Measurements from ENCODE around the gene PABPN1L.

GRCh38 chr16:88883946-88884345, 17.5 kb upstream of the PABPN1L start:
- TF ChIP-seq, protein P1, sequence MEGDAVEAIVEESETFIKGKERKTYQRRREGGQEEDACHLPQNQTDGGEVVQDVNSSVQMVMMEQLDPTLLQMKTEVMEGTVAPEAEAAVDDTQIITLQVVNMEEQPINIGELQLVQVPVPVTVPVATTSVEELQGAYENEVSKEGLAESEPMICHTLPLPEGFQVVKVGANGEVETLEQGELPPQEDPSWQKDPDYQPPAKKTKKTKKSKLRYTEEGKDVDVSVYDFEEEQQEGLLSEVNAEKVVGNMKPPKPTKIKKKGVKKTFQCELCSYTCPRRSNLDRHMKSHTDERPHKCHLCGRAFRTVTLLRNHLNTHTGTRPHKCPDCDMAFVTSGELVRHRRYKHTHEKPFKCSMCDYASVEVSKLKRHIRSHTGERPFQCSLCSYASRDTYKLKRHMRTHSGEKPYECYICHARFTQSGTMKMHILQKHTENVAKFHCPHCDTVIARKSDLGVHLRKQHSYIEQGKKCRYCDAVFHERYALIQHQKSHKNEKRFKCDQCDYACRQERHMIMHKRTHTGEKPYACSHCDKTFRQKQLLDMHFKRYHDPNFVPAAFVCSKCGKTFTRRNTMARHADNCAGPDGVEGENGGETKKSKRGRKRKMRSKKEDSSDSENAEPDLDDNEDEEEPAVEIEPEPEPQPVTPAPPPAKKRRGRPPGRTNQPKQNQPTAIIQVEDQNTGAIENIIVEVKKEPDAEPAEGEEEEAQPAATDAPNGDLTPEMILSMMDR (IDR thresholded peaks at IDR 0.05) = no peak
- TF ChIP-seq POLR2A (IDR thresholded peaks at IDR 0.05) (no peak), EP300 (IDR thresholded peaks at IDR 0.05) (no peak)

All from ovary (tissue), 3 donors.